SU-DHL-6 (cell line): ENCODE data around the gene RABGEF1.
"Not testable (repeated sequence)": the region's sequence is repeated elsewhere in the genome, so short reads cannot be mapped to it uniquely, and the experiment has no call there.

Experiments
- H2AFZ ChIP-seq: fragments of 200-600 bp; sonication (generic); 2 replicates; pipeline ENCODE4 v1.6.1; 2014; ENCODE audit warnings: low read depth, mild to moderate bottlenecking, moderate library complexity, mixed read lengths, antibody characterized with exemption, low read length; ENCODE audit not compliant: severe bottlenecking
- H3F3A ChIP-seq: fragments of 200-600 bp; shearing (Covaris generic); 2 replicates; pipeline ENCODE4 v1.6.0; 2016; ENCODE audit warnings: antibody characterized with exemption, mild to moderate bottlenecking; ENCODE audit not compliant: insufficient read depth
- H3K27ac ChIP-seq: fragments of 200-600 bp; sonication (generic); 2 replicates; pipeline ENCODE4 v1.5.1; 2016; ENCODE audit warnings: low read depth, mild to moderate bottlenecking, low read length, moderate library complexity, mixed read lengths
- H3K27me3 ChIP-seq: fragments of 200-600 bp; sonication (generic), shearing (Covaris generic); 2 replicates; pipeline ENCODE4 v1.6.0; 2014; ENCODE audit warnings: mild to moderate bottlenecking, low read length
- H3K36me3 ChIP-seq: fragments of 200-600 bp; sonication (generic); 2 replicates; pipeline ENCODE4 v1.6.1; 2014; ENCODE audit warnings: mild to moderate bottlenecking, low read length, mixed read lengths
- H3K4me2 ChIP-seq: fragments of 300-600, 200-600 bp; shearing (Covaris generic), sonication (generic); 2 replicates; pipeline ENCODE4 v1.6.0; 2014; ENCODE audit warnings: low read length, low read depth, mild to moderate bottlenecking; ENCODE audit not compliant: poor library complexity, severe bottlenecking
- H3K4me3 ChIP-seq: fragments of 200-600 bp; sonication (generic); 2 replicates; pipeline ENCODE4 v1.5.1; 2014; ENCODE audit warnings: antibody characterized with exemption, low read length, mild to moderate bottlenecking, mixed read lengths; ENCODE audit not compliant: insufficient read depth, poor library complexity, severe bottlenecking
- H3K79me2 ChIP-seq: fragments of 200-600 bp; sonication (generic); 2 replicates; pipeline ENCODE4 v1.6.1; 2014; ENCODE audit warnings: mild to moderate bottlenecking, low read length, moderate library complexity; ENCODE audit not compliant: insufficient read depth
- H3K9ac ChIP-seq: fragments of 200-600 bp; sonication (generic); 2 replicates; pipeline ENCODE4 v1.7.0; 2014; ENCODE audit warnings: mild to moderate bottlenecking, low read length
- H3K9me2 ChIP-seq: fragments of 200-600 bp; sonication (generic); replicated peaks from 2 replicates; pipeline ENCODE4 v1.6.1; 2014; ENCODE audit warnings: low read length; ENCODE audit not compliant: insufficient read depth
- H3K9me3 ChIP-seq: fragments of 200-600 bp; sonication (generic); 2 replicates; pipeline ENCODE4 v1.6.1; 2014; ENCODE audit warnings: low read length, mixed read lengths; ENCODE audit not compliant: insufficient read depth
- H4K20me1 ChIP-seq: fragments of 200-600 bp; sonication (generic); 2 replicates; pipeline ENCODE4 v1.6.1; 2014; ENCODE audit warnings: low read depth, mild to moderate bottlenecking, antibody characterized with exemption, low read length, moderate library complexity, mixed read lengths
- EZH2phosphoT487 ChIP-seq: fragments of 200-600 bp; sonication (generic), shearing (Covaris generic); conservative IDR thresholded peaks from 2 replicates; pipeline ENCODE4 v1.6.1; 2018; ENCODE audit warnings: mild to moderate bottlenecking, antibody characterized with exemption, low read length, moderate library complexity, mixed read lengths
- TF ChIP-seq, protein P1 (sequence below): fragments of 200-600 bp; sonication (generic); IDR thresholded peaks from one replicate; pipeline ENCODE4 v1.5.1; 2017; ENCODE audit warnings: antibody characterized with exemption, mild to moderate bottlenecking, low read length, moderate library complexity; ENCODE audit not compliant: insufficient read depth, poor library complexity, severe bottlenecking

The RABGEF1 gene

DNA sequence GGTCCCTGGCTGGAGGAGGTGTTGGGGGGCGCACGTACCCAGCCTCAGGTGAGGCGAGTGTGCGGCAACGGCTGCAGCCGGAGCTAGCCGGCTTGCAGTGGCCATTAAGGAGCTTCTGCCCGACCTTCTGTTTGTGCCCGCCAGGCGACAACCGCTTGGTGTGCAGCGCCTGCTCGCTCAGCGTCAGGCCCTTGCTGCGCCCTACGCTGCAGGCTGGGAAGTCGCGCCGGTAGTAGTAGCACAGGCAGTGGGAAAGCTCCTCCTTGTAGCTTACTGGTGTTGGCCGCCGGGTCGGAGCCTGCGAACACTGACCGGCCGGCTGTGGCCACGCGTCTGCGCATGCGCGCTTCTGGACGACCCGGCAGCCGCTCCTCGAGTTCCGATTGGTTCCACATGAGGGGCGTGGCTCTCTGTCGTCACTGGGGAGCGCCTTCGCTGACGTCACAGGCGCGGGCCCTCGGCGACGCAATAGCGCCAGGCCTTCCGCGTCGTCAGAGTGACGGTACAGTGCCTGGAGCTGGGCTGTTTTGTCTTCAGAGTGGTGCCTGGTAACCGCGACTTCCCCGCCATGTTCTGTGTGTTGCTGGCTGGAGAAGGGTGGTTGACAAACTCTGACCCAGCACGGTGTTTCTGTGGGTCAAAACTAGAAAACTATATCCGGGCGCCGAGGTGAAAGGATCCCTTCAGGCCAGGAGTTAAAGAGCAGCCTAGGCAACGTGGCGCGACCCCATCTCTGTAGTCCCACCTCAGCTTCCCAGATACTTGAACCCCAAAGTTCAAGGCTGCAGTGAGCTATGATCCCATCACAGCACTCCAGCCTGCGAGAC lies 104.2 kb downstream of the RABGEF1 start:
- no peak for TF ChIP-seq EZH2phosphoT487
- TF ChIP-seq, protein P1, sequence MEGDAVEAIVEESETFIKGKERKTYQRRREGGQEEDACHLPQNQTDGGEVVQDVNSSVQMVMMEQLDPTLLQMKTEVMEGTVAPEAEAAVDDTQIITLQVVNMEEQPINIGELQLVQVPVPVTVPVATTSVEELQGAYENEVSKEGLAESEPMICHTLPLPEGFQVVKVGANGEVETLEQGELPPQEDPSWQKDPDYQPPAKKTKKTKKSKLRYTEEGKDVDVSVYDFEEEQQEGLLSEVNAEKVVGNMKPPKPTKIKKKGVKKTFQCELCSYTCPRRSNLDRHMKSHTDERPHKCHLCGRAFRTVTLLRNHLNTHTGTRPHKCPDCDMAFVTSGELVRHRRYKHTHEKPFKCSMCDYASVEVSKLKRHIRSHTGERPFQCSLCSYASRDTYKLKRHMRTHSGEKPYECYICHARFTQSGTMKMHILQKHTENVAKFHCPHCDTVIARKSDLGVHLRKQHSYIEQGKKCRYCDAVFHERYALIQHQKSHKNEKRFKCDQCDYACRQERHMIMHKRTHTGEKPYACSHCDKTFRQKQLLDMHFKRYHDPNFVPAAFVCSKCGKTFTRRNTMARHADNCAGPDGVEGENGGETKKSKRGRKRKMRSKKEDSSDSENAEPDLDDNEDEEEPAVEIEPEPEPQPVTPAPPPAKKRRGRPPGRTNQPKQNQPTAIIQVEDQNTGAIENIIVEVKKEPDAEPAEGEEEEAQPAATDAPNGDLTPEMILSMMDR: no peak

GRCh38 chr7:66845379-66846095 lies 105.0 kb downstream of the RABGEF1 start:
- Histone ChIP-seq H4K20me1 (no peaks in the 10 kb centered on the region), H3K9ac (peak overlapping the region; percentile 75), H3K79me2 (peaks cover 7% of the 10 kb centered on the region), H3F3A (peaks cover 6% of the 10 kb centered on the region; the same call in 1 of the 2 replicates), H3K9me3 (no peaks in the 10 kb centered on the region), H2AFZ (peak overlapping the region; percentile 77), H3K27ac (peak overlapping the region; percentile 33), H3K4me2 (peak overlapping the region; percentile 88), H3K9me2 (no peaks in the 10 kb centered on the region), H3K27me3 (no peaks in the 10 kb centered on the region), H3K36me3 (no peaks in the 10 kb centered on the region), H3K4me3 (peak overlapping the region; percentile 78)
- TF ChIP-seq EZH2phosphoT487: no peak
- TF ChIP-seq, protein P1: no peak

More for the DNA sequence above, 104.2 kb downstream of the RABGEF1 start:
- Histone ChIP-seq H3K27me3 (no peaks in the 10 kb centered on the region), H3K9ac (peak overlapping the region; percentile 75), H3K27ac (peak overlapping the region; percentile 33), H3K9me2 (no peaks in the 10 kb centered on the region), H3F3A (peaks cover 6% of the 10 kb centered on the region; the same call in 1 of the 2 replicates), H4K20me1 (no peaks in the 10 kb centered on the region), H3K9me3 (no peaks in the 10 kb centered on the region), H2AFZ (peak overlapping the region; percentile 80), H3K4me2 (peak overlapping the region; percentile 88), H3K79me2 (peaks cover 7% of the 10 kb centered on the region), H3K36me3 (no peaks in the 10 kb centered on the region), H3K4me3 (peak overlapping the region; percentile 78)

- H3K27me3 ChIP-seq, H3K27ac ChIP-seq, H3K4me3 ChIP-seq, H3K9ac ChIP-seq, H3K9me3 ChIP-seq, H2AFZ ChIP-seq, H3K4me2 ChIP-seq, H3F3A ChIP-seq, H3K36me3 ChIP-seq, H3K9me2 ChIP-seq, H3K79me2 ChIP-seq, H4K20me1 ChIP-seq: not testable (repeated sequence)
These were observed 105.5 kb downstream of the RABGEF1 start for GRCh38 chr7:66846096-66846445.

- not testable (repeated sequence) for H3K27me3 ChIP-seq, H3K79me2 ChIP-seq, H3K9me3 ChIP-seq, H3K4me2 ChIP-seq, H3K9ac ChIP-seq, H3K27ac ChIP-seq, H3F3A ChIP-seq, H2AFZ ChIP-seq, H4K20me1 ChIP-seq, H3K4me3 ChIP-seq, H3K9me2 ChIP-seq, H3K36me3 ChIP-seq
These were observed 107.0 kb downstream of the RABGEF1 start for GRCh38 chr7:66847523-66847855.
